Testis (tissue), 2 donors: ENCODE measurements around the gene SCNN1B.

Experiments used
- CTCF ChIP-seq, 3 experiments: fragments of 450-650 bp in 2 of 3; fragments of 200-600 bp in 1 of 3; sonication (generic) in 1 of 3; IDR thresholded peaks; one replicate each; pipeline ENCODE4 v1.5.1; 2016 to 2019; ENCODE audit warnings: antibody characterized with exemption in 3 of 3, mild to moderate bottlenecking in 2 of 3, moderate library complexity in 1 of 3
- POLR2A ChIP-seq: fragments of 450-650 bp; IDR thresholded peaks from one replicate; pipeline ENCODE4 v1.6.1; 2017; ENCODE audit warnings: antibody characterized with exemption, mild to moderate bottlenecking, moderate library complexity

GRCh38 chr16:23402100-23402499 is 100.0 kb downstream of the SCNN1B start:
- TF ChIP-seq CTCF (IDR thresholded peaks at IDR 0.05): no peak
- TF ChIP-seq POLR2A: no peak
